ENCODE measurements around the gene HEMGN.

Gene HEMGN

DNA sequence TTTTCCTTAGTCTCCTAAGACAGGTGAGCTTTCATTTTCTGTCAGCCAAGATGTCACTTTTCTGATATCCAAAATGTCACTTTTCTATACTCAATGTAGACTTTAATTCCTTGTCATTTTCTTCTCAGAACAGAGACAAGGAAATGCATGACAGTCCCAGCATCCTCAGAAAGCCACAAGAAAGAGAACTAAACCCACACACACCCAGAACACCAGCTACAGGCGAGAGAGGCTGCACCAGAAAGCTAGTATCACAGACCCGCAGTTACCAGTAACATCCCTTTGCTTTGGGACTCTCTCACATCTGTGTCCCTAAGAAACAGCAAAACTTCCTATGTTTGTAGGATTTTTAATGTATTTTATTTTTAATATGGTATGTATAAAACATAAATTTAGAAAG, 32.7 kb downstream of the HEMGN start:
- no peaks in the 10 kb centered on the region for H3K9me3 ChIP-seq (ENCODE audit: control insufficient read depth, insufficient read depth, low read length)
- no peaks in the 10 kb centered on the region for H3K36me3 ChIP-seq (ENCODE audit: insufficient read depth, low read length)
- no peaks in the 10 kb centered on the region for H3K4me1 ChIP-seq (ENCODE audit: insufficient read depth, low read length)
- no peak overlapping the region for H3K9ac ChIP-seq (ENCODE audit: low read depth, low read length)

DNA sequence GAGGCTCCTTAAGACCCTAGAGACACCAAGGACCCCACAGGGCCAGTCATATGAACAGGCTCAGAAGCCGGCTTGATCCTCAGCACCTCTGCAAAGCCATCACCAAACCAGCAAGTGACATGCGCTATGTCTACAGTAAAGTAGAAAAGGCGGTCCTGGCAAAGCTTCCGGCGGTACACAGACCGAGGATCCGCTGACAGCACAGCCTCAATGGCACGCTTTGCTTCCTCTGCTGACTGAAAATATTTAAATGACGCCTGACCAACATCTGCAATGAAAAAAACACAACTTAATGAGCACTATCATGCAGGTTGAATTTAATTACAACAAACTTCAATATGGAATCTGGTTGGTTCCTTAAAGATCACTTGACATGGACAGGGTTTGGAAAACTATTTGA, 33.2 kb downstream of the HEMGN start:
- Histone ChIP-seq H3K36me3 (ENCODE audit: insufficient read depth, low read length) (no peaks in the 10 kb centered on the region), H3K4me1 (ENCODE audit: insufficient read depth, low read length) (no peaks in the 10 kb centered on the region), H3K9ac (ENCODE audit: low read depth, low read length) (no peak overlapping the region), H3K9me3 (ENCODE audit: control insufficient read depth, insufficient read depth, low read length) (no peaks in the 10 kb centered on the region)

DNA sequence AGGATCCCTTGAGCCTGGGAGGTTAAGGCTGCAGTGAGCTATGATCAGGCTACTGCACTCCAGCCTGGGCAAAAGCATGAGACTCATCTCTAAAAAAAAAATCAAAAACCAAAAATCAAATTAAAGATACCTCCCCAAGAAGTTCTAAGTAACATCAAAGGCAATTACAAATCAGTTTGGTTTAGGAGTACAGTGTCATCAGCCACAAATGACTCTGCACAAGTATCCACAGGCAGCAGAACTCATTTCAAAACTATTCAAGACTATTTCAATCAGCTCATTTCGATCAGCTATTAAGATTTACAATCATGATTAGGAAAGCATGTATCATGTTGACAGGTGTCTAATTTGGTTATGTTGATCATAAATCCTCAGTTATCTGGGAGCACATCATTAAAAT, 34.8 kb downstream of the HEMGN start:
- no peak overlapping the region for H3K9ac ChIP-seq (ENCODE audit: low read depth, low read length)
- no peaks in the 10 kb centered on the region for H3K4me1 ChIP-seq (ENCODE audit: insufficient read depth, low read length)
- H3K36me3 ChIP-seq (ENCODE audit: insufficient read depth, low read length), result no peaks in the 10 kb centered on the region
- H3K9me3 ChIP-seq (ENCODE audit: control insufficient read depth, insufficient read depth, low read length), result no peaks in the 10 kb centered on the region

DNA sequence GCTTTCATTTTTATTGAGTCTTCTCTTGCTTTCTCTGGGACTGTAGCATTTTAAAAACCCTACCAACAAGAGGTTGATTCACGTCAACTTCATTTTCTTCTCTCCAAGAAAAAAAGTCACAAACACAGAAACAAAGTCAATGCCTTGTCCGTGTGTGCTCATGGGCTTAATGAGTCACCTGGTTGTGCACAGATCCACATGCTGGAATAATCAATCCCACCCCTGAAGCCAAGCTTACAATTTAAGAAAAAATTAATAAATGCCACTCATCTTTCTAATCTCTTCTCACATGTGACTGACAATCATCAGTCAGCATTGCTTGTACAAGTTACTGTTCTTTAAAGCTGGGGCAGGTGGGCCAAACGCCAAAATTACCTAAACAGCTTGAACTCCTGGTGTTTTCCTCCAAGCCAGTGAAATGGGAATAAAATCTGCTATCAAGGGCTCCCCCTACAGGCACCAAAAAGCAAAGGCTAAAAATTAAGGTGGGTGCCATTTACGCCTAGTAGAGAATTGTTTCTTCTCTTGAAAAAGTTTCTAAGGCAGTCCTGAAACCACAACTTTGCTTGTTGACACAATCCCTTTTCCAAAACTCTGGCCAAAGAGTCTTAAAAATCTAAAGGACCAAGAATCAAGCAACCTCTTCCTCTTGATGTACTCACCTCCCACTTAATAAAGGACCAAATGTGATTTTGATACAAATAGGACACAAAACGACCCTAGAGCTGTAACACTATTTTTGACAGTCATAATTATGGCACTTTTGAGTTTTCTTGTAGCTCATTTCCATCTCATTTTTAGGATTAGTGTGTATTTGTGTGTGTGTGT, 37.0 kb downstream of the HEMGN start:
- H3K36me3 ChIP-seq (ENCODE audit: insufficient read depth, low read length), result no peaks in the 10 kb centered on the region
- H3K9ac ChIP-seq (ENCODE audit: low read depth, low read length), result no peak overlapping the region
- H3K4me1 ChIP-seq (ENCODE audit: insufficient read depth, low read length), result no peaks in the 10 kb centered on the region
- H3K9me3 ChIP-seq (ENCODE audit: control insufficient read depth, insufficient read depth, low read length), result no peaks in the 10 kb centered on the region

DNA sequence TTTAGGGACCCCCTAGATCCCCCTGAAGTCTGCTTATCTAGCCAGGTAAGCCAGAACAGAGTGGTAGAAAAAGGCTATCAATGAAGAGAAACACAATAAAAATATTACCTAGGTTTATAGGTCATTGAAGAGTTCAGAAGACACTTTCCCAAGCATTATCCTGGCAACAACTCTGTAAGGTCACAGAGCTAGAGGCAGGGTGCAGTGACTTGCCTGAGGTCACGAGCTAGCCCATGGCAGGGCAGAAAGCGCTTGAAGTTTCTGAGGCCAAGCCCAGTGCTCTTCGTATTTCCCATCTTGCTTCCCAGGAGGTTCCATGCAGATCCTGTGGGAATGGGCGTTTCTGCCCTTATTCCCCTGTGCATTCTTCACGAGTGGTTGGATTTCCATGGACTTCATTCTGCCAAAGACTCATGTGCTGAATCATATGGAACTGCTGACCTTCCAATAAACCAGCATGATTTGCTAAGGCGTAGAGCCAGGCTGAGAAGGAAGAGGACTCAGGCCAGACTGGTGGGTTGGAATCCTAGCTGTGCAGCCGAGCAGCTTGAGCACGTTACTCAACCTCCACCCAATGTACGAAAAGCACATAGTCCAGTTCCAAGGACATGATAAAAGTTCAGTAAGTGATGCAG, 37.8 kb downstream of the HEMGN start:
- H3K9me3 ChIP-seq (ENCODE audit: control insufficient read depth, insufficient read depth, low read length), result no peaks in the 10 kb centered on the region
- H3K36me3 ChIP-seq (ENCODE audit: insufficient read depth, low read length), result no peaks in the 10 kb centered on the region
- no peak overlapping the region for H3K9ac ChIP-seq (ENCODE audit: low read depth, low read length)
- no peaks in the 10 kb centered on the region for H3K4me1 ChIP-seq (ENCODE audit: insufficient read depth, low read length)

DNA sequence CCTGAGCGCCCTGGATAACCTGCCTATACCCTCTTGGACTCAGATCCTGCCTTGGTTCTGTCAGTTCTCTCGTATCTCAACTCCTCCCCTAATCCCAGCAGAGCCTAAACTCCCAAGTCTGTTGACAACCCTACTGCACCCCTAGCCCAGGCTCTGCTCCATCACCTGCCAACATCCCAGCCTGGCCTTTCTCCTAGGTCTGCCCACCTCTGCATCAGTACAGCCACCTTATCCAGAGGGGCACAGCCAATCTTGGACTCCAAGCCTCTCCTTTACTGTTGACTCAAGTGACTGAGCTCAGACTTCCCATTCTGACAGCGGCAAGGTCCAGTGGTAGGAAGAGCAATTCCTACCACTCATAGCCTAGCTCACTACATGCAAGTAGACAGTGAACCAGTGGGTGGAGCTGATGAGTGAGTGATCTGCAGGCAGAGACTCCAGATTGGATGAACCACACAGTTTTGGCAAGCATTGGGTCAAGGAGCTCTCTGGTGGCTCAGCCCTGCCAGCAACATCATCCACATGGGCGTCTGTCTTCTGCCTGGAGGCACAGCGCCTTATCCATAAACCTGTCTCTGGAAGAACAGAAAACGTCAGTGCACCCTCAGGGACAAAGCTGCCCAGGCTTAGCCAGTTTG, 42.2 kb downstream of the HEMGN start:
- Histone ChIP-seq H3K36me3 (ENCODE audit: insufficient read depth, low read length) (no peaks in the 10 kb centered on the region), H3K4me1 (ENCODE audit: insufficient read depth, low read length) (no peaks in the 10 kb centered on the region), H3K9me3 (ENCODE audit: control insufficient read depth, insufficient read depth, low read length) (no peaks in the 10 kb centered on the region), H3K9ac (ENCODE audit: low read depth, low read length) (no peak overlapping the region)

DNA sequence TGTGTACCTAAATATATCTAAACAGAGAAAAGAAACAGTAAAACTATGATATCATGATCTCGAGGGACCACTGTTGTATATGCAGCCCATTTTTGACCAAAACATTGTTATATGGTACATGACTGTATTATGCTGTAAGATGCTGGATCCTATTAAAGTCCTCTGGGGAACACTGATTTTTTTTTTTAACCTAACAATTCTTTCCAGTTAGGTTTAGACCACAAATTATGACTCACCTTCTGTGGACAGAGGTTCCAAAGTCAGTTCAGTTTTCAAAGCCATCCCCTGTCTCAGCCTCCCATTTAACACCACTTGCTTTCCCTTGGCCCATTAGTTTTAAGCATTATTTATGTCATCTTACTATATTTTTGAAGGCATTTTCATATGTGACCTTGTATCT, 42.8 kb downstream of the HEMGN start:
- Histone ChIP-seq H3K9me3 (ENCODE audit: control insufficient read depth, insufficient read depth, low read length) (no peaks in the 10 kb centered on the region), H3K9ac (ENCODE audit: low read depth, low read length) (no peak overlapping the region), H3K4me1 (ENCODE audit: insufficient read depth, low read length) (peaks cover 3% of the 10 kb centered on the region), H3K36me3 (ENCODE audit: insufficient read depth, low read length) (no peaks in the 10 kb centered on the region)

DNA sequence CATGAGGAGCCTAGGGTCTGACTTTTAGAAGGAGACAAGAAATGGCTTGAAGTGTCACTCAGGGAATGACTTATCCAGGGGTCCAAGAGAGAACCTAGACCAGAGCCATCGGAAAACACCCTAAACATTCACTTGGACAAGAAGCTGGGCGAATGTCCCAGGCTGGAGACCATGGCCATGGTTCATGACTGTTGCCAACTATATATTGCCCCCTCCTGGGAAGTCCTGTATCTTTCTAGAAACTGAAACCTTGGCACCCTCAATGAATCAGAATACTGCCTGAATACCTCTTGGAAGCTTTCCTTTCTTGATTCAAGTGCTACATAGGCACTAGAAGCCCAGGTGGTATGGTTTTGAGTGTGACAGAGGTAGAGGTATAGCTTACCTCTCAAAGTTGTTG, 45.6 kb downstream of the HEMGN start:
- Histone ChIP-seq H3K4me1 (ENCODE audit: insufficient read depth, low read length) (peaks cover 5% of the 10 kb centered on the region), H3K9me3 (ENCODE audit: control insufficient read depth, insufficient read depth, low read length) (no peaks in the 10 kb centered on the region), H3K9ac (ENCODE audit: low read depth, low read length) (no peak overlapping the region), H3K36me3 (ENCODE audit: insufficient read depth, low read length) (no peaks in the 10 kb centered on the region)

DNA sequence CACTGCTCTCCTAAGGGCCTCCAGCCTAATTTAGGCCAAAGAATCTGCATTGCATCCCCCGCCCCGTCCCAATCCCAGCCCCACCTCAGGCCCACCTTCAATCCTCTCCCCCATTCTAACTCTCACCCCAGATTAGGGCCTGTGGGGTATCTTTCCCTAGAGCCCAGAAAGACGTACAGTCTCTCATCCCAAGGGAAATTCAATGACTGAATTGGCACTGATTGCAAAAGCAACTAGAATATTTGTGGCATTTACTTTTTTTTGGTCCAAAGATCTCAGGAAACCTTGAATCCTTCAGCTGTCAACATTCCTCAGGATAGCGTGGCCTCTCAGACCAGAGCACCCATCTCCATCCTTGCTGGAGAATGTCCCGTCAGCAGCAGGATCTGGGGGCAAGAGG, 46.2 kb downstream of the HEMGN start:
- Histone ChIP-seq H3K36me3 (ENCODE audit: insufficient read depth, low read length) (no peaks in the 10 kb centered on the region), H3K9me3 (ENCODE audit: control insufficient read depth, insufficient read depth, low read length) (no peaks in the 10 kb centered on the region), H3K4me1 (ENCODE audit: insufficient read depth, low read length) (peaks cover 5% of the 10 kb centered on the region), H3K9ac (ENCODE audit: low read depth, low read length) (no peak overlapping the region)

DNA sequence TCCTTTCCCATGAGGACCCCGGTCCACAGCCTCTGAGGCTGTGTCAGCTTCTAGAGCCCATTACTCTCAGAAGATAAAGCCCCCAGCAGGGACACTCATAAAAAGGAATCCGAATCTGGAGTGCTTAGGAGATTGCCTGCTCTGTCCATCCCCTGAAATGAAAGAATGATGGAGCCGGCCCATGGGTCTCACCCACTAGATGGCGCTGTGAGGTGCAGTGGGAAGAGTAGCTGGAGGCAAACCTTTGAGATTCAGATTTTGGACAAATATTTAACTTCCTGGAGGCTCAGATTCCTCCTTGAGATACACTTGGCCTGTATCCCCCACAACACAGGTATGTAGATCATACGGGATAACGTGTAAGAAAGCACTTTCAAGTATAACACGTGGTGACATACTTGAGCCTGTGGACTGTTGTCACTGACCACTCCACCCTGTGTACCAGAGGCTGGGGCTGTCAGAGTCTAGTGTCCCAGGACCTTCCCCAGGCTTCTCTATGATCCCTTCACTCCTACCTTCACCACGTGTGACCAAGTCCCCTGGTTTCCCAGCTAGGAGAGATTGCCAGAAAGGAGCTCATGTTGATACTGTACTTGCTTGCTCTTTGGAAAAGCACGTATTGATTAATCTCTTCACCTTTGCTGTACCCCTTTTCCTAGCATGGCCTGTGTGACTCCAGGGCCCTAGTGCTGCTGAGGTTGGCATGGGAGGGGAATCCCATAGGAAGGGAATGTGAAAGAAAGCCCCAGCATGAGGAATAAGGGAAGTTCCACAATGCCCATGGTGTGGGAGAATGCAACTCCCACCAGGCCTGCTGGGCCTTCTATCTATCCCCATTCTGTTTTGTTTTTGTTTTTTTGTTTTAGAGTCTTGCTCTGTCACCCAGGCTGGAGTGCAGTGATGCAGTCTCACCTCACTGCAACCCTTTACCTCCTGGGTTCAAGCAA, 47.8 kb downstream of the HEMGN start:
- Histone ChIP-seq H3K9me3 (ENCODE audit: control insufficient read depth, insufficient read depth, low read length) (no peaks in the 10 kb centered on the region), H3K36me3 (ENCODE audit: insufficient read depth, low read length) (no peaks in the 10 kb centered on the region), H3K9ac (ENCODE audit: low read depth, low read length) (no peak overlapping the region), H3K4me1 (ENCODE audit: insufficient read depth, low read length) (peaks cover 5% of the 10 kb centered on the region)

DNA sequence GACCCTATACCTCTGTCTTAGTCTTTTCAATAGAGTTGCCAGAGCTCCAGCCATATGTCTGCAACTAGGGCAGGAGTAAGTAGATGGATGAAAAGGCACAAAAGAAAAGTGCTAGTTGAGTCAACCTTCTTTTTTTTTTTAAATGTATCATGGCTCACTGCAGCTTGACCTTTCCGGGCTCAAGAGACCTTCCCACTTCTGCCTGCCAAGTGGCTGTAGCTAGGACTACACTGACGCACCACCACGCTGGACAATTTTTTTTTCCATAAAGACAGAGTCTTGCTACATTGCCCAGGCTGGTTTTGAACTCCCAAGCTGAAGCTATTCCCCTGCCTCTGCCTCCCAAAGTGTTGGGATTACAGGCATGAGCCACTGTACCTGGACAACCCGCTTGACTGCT, 57.6 kb downstream of the HEMGN start:
- Histone ChIP-seq H3K9me3 (ENCODE audit: control insufficient read depth, insufficient read depth, low read length) (no peaks in the 10 kb centered on the region), H3K9ac (ENCODE audit: low read depth, low read length) (no peak overlapping the region), H3K4me1 (ENCODE audit: insufficient read depth, low read length) (no peaks in the 10 kb centered on the region), H3K36me3 (ENCODE audit: insufficient read depth, low read length) (no peaks in the 10 kb centered on the region)
